OCI-LY7 (cell line): ENCODE results near the gene MRPL3.

Experiments
- CTCF ChIP-seq: fragments of 200-600 bp; sonication (generic); conservative IDR thresholded peaks from 2 replicates; pipeline ENCODE4 v1.5.1; 2014; ENCODE audit warnings: mild to moderate bottlenecking, antibody characterized with exemption, low read length, moderate library complexity, mixed read lengths
- EZH2phosphoT487 ChIP-seq: fragments of 200-600 bp; sonication (generic); IDR thresholded peaks from 2 replicates; pipeline ENCODE4 v1.6.1; 2018; ENCODE audit warnings: low read depth, borderline replicate concordance, mild to moderate bottlenecking, mixed run types, antibody characterized with exemption, low read length, moderate library complexity, mixed read lengths

DNA sequence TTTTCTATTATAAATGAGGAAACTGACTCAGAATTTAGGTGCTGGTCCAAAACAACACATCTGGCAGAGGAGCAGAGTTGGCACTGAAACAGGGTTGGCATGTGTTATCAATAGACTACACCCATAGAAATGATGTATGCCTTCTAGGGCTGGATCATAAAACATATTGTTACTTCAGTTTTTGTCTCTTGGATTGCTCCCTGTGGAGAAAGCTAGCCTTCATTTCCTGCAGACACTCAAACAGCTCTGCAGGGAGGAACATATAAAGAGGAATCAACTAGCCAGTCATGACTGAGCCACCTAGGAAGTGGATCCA, 507 bp upstream of the MRPL3 start:
- TF ChIP-seq CTCF (no peak), EZH2phosphoT487 (no peak)
